Nephron (organoid): Measurements from ENCODE around the gene CWF19L2.

Source experiments
- H3K27ac Mint-ChIP-seq, 3 experiments: 2 replicates each; pipeline ENCODE4 v1.8.0; 2020; ENCODE audit warnings: mixed read lengths in 3 of 3, mild to moderate bottlenecking in 2 of 3, moderate library complexity in 1 of 3
- H3K27me3 Mint-ChIP-seq: 2 replicates; pipeline ENCODE4 v1.8.0; 2021; ENCODE audit warnings: low read depth, mild to moderate bottlenecking, moderate library complexity, mixed read lengths
- H3K36me3 Mint-ChIP-seq: 2 replicates; pipeline ENCODE4 v1.8.0; 2020; ENCODE audit warnings: low read depth, mixed read lengths
- H3K4me1 Mint-ChIP-seq: 2 replicates; pipeline ENCODE4 v1.8.0; 2020; ENCODE audit warnings: mixed read lengths
- H3K4me3 Mint-ChIP-seq, 3 experiments: 2 replicates each; pipeline ENCODE4 v1.8.0; 2020; ENCODE audit warnings: mild to moderate bottlenecking in 3 of 3, mixed read lengths in 3 of 3, moderate library complexity in 2 of 3
- H3K9me3 Mint-ChIP-seq: 2 replicates; pipeline ENCODE4 v1.8.0; 2020; ENCODE audit warnings: mixed read lengths
- CTCF ChIP-seq, 3 experiments: fragments of 200-600 bp; sonication (generic); IDR thresholded peaks; one replicate each; pipeline ENCODE4 v1.5.0; 2021; ENCODE audit warnings: antibody characterized with exemption in 3 of 3; ENCODE audit not compliant: unreplicated experiment in 3 of 3

CWF19L2 gene

GRCh38 chr11:107372439-107372838 is 85.2 kb downstream of the CWF19L2 start:
- TF ChIP-seq CTCF (IDR thresholded peaks at IDR 0.05; ENCODE audit: unreplicated experiment in 3 of 3), result no peak
- no peaks in the 10 kb centered on the region for H3K36me3 Mint-ChIP-seq
- no peaks in the 10 kb centered on the region for H3K9me3 Mint-ChIP-seq
- H3K4me1 Mint-ChIP-seq, result no peaks in the 10 kb centered on the region
- no peaks in the 10 kb centered on the region for H3K27me3 Mint-ChIP-seq
- H3K4me3 Mint-ChIP-seq, result no peak overlapping the region
- no peak overlapping the region for H3K27ac Mint-ChIP-seq

GRCh38 chr11:107370390-107370789 is 87.2 kb downstream of the CWF19L2 start:
- no peak overlapping the region for H3K27ac Mint-ChIP-seq
- H3K36me3 Mint-ChIP-seq, result no peaks in the 10 kb centered on the region
- H3K9me3 Mint-ChIP-seq, result no peaks in the 10 kb centered on the region
- no peaks in the 10 kb centered on the region for H3K27me3 Mint-ChIP-seq
- no peaks in the 10 kb centered on the region for H3K4me1 Mint-ChIP-seq
- H3K4me3 Mint-ChIP-seq, result no peak overlapping the region
- TF ChIP-seq CTCF (IDR thresholded peaks at IDR 0.05; ENCODE audit: unreplicated experiment in 3 of 3), result no peak

GRCh38 chr11:107359701-107360100 is 97.9 kb downstream of the CWF19L2 start:
- Mint-ChIP-seq H3K36me3 (peaks cover 46% of the 10 kb centered on the region), H3K27me3 (no peaks in the 10 kb centered on the region), H3K4me1 (no peaks in the 10 kb centered on the region), H3K9me3 (peaks cover 21% of the 10 kb centered on the region), H3K4me3 (no peak overlapping the region), H3K27ac (no peak overlapping the region)
- TF ChIP-seq CTCF (IDR thresholded peaks at IDR 0.05; ENCODE audit: unreplicated experiment in 3 of 3), result no peak

GRCh38 chr11:107357877-107358276 is 99.7 kb downstream of the CWF19L2 start:
- no peak overlapping the region for H3K27ac Mint-ChIP-seq
- peaks cover 19% of the 10 kb centered on the region for H3K9me3 Mint-ChIP-seq
- no peaks in the 10 kb centered on the region for H3K27me3 Mint-ChIP-seq
- H3K4me3 Mint-ChIP-seq, result no peak overlapping the region
- no peaks in the 10 kb centered on the region for H3K4me1 Mint-ChIP-seq
- peaks cover 45% of the 10 kb centered on the region for H3K36me3 Mint-ChIP-seq
- no peak for TF ChIP-seq CTCF (IDR thresholded peaks at IDR 0.05; ENCODE audit: unreplicated experiment in 3 of 3)

GRCh38 chr11:107354780-107355179 is 102.8 kb downstream of the CWF19L2 start:
- Mint-ChIP-seq H3K4me1 (no peaks in the 10 kb centered on the region), H3K9me3 (peaks cover 2% of the 10 kb centered on the region), H3K4me3 (no peak overlapping the region), H3K27me3 (no peaks in the 10 kb centered on the region), H3K36me3 (peaks cover 33% of the 10 kb centered on the region), H3K27ac (no peak overlapping the region)
- no peak for TF ChIP-seq CTCF (IDR thresholded peaks at IDR 0.05; ENCODE audit: unreplicated experiment in 3 of 3)

GRCh38 chr11:107337917-107338316 is 119.7 kb downstream of the CWF19L2 start:
- Mint-ChIP-seq H3K4me1 (no peaks in the 10 kb centered on the region), H3K27ac (no peak overlapping the region), H3K36me3 (peaks cover 17% of the 10 kb centered on the region), H3K9me3 (peaks cover 5% of the 10 kb centered on the region), H3K4me3 (no peak overlapping the region), H3K27me3 (no peaks in the 10 kb centered on the region)
- no peak for TF ChIP-seq CTCF (IDR thresholded peaks at IDR 0.05; ENCODE audit: unreplicated experiment in 3 of 3)
